B cell (primary cell): ENCODE results near the gene HSBP1. TPM values are rescaled to one million over a fixed set of nuclear protein-coding genes. Genes with fewer than 3 reads are reported as not detected.

Source experiments
- ATAC-seq: fragments of 200-7000 bp; cut with Tn5 transposase; one replicate; pipeline ENCODE4 v1.10.0; 2021; ENCODE audit warnings: low read depth, mild to moderate bottlenecking, moderate number of reproducible peaks, moderate library complexity
- CTCF ChIA-PET: fragments of 350-600 bp; sonication (Branson Sonifier 250); formaldehyde crosslinking; loops from one replicate; lab custom pipeline; 2021; ENCODE audit warnings: antibody characterized with exemption, inconsistent platforms; lab: Charles Lee
- POLR2A ChIA-PET: fragments of 350-600 bp; sonication (Branson Sonifier 250); formaldehyde crosslinking; loops from one replicate; lab custom pipeline; 2021; ENCODE audit warnings: antibody characterized with exemption; lab: Charles Lee
- DNase-seq: peaks from one replicate; pipeline ENCODE4 v3.0.0; 2013
- H2AFZ ChIP-seq: 2 replicates; pipeline ENCODE4 v1.6.1; 2012; ENCODE audit warnings: mild to moderate bottlenecking, low read depth, low read length; ENCODE audit not compliant: insufficient read depth, poor library complexity, severe bottlenecking
- H3K27ac ChIP-seq, 2 donors: 1 replicate in 1 of 2; 2 replicates in 1 of 2; pipeline ENCODE4 v1.5.1; 2012 to 2013; ENCODE audit warnings: low read length in 2 of 2, mild to moderate bottlenecking in 2 of 2, moderate library complexity in 1 of 2
- H3K27me3 ChIP-seq, 4 experiments: fragments of 200-600 bp in 1 of 4; sonication (generic) in 1 of 4; replicated peaks in 1 of 4; 1 replicate in 2 of 4; 2 replicates in 2 of 4; pipeline versions ENCODE4 v1.6.1 to v1.7.0; 2013 to 2016; ENCODE audit warnings: low read length in 3 of 4, mild to moderate bottlenecking in 2 of 4, mixed read lengths in 1 of 4, moderate library complexity in 1 of 4; ENCODE audit not compliant: insufficient read depth in 4 of 4, control insufficient read depth in 3 of 4; ENCODE audit errors: control extremely low read depth in 1 of 4
- H3K36me3 ChIP-seq, 2 experiments: replicated peaks in 1 of 2; 1 replicate in 1 of 2; 2 replicates in 1 of 2; pipeline versions ENCODE4 v1.6.1 to v1.7.1; 2013; ENCODE audit warnings: low read length in 1 of 2; ENCODE audit not compliant: insufficient read depth in 2 of 2, control insufficient read depth in 1 of 2; ENCODE audit errors: control extremely low read depth in 1 of 2, extremely low read depth in 1 of 2
- H3K4me1 ChIP-seq, 2 donors: fragments of 200-600 bp in 1 of 2; sonication (generic) in 1 of 2; 1 replicate in 1 of 2; 2 replicates in 1 of 2; pipeline versions ENCODE4 v1.5.1 to v1.6.1; 2013 to 2017; ENCODE audit warnings: low read length in 2 of 2; ENCODE audit not compliant: control insufficient read depth in 2 of 2, insufficient read depth in 2 of 2
- H3K4me2 ChIP-seq: replicated peaks from 2 replicates; pipeline ENCODE3; 2012; ENCODE audit warnings: mild to moderate bottlenecking, low read depth, low read length; ENCODE audit not compliant: poor library complexity, severe bottlenecking
- H3K4me3 ChIP-seq, 5 experiments: fragments of 200-600 bp in 1 of 5; sonication (generic) in 1 of 5; 1 replicate in 3 of 5; 2 replicates in 2 of 5; pipeline versions ENCODE4 v1.5.1 to v1.7.0; 2011 to 2016; ENCODE audit warnings: low read length in 4 of 5, mild to moderate bottlenecking in 4 of 5, low read depth in 2 of 5, control low read depth in 1 of 5, moderate library complexity in 1 of 5; ENCODE audit not compliant: insufficient read depth in 1 of 5; ENCODE audit errors: control extremely low read depth in 1 of 5, extremely low read depth in 1 of 5
- H3K79me2 ChIP-seq: fragments of 200-600 bp; sonication (generic); one replicate; pipeline ENCODE4 v1.6.0; 2016; ENCODE audit warnings: low read length; ENCODE audit not compliant: control insufficient read depth, insufficient read depth
- H3K9ac ChIP-seq: fragments of 200-600 bp; sonication (generic); 2 replicates; pipeline ENCODE4 v1.6.1; 2017; ENCODE audit warnings: mild to moderate bottlenecking, low read length, moderate library complexity
- H3K9me3 ChIP-seq, 3 donors: one replicate each; pipeline versions ENCODE4 v1.6.1 to v1.7.1; 2013; ENCODE audit warnings: low read length in 2 of 3; ENCODE audit not compliant: control insufficient read depth in 2 of 3, insufficient read depth in 1 of 3; ENCODE audit errors: control extremely low read depth in 1 of 3
- H4K20me1 ChIP-seq: 2 replicates; pipeline ENCODE4 v1.6.0; 2012; ENCODE audit warnings: mild to moderate bottlenecking, low read length; ENCODE audit not compliant: insufficient read depth, control insufficient read depth, poor library complexity, severe bottlenecking
- H3K27ac Mint-ChIP-seq: one replicate; pipeline ENCODE4 v1.8.0; 2021; ENCODE audit warnings: mixed read lengths
- H3K27me3 Mint-ChIP-seq: one replicate; pipeline ENCODE4 v1.8.0; 2021; ENCODE audit warnings: mixed read lengths
- H3K4me1 Mint-ChIP-seq: one replicate; pipeline ENCODE4 v1.8.0; 2021; ENCODE audit warnings: mixed read lengths
- H3K4me3 Mint-ChIP-seq: one replicate; pipeline ENCODE4 v1.8.0; 2021; ENCODE audit warnings: mixed read lengths
- H3K9me3 Mint-ChIP-seq: one replicate; pipeline ENCODE4 v1.8.0; 2022; ENCODE audit warnings: mixed read lengths; ENCODE audit not compliant: insufficient read depth
- CTCF ChIP-seq: fragments of 200-600 bp; IDR thresholded peaks from one replicate; pipeline ENCODE4 v1.8.0; 2022; ENCODE audit warnings: antibody characterized with exemption, mild to moderate bottlenecking
- EZH2 ChIP-seq: IDR thresholded peaks from 2 replicates; pipeline ENCODE4 v1.6.1; 2012; ENCODE audit warnings: borderline replicate concordance, low read depth, mild to moderate bottlenecking, moderate library complexity, low read length; ENCODE audit not compliant: insufficient read depth, poor library complexity, severe bottlenecking
- WGBS: methylation state at CpG from one replicate; pipeline ENCODE4 v1.1.5; 2013; ENCODE audit warnings: missing lambda C conversion rate; ENCODE audit not compliant: insufficient coverage; 5-methylcytosine and 5-hydroxymethylcytosine counted together
- intact Hi-C: fragments of 100-400 bp; cut with micrococcal nuclease; formaldehyde crosslinking; loops from one replicate; pipeline ENCODE4 v1.10.0; 2022
- polyA plus RNA-seq: library from polyadenylated mRNA; depleted of rRNA; stranded (reverse); fragments of >200 nt; gene quantifications from 2 replicates; pipeline ENCODE4 v1.2.3, GENCODE V29; 2012
- total RNA-seq, 2 donors: library from RNA; stranded (reverse); fragments of 120-200 nt in 1 of 2; gene quantifications; 1 replicate in 1 of 2; 2 replicates in 1 of 2; pipeline versions ENCODE4 v1.2.3 to v1.2.4, GENCODE V29; 2013 to 2022

HSBP1 gene
- total and polyA plus RNA-seq, 2 donors (not counting 1 experiment from before 2014, with no cell fraction given): 4.8 to 39.6 TPM

DNA sequence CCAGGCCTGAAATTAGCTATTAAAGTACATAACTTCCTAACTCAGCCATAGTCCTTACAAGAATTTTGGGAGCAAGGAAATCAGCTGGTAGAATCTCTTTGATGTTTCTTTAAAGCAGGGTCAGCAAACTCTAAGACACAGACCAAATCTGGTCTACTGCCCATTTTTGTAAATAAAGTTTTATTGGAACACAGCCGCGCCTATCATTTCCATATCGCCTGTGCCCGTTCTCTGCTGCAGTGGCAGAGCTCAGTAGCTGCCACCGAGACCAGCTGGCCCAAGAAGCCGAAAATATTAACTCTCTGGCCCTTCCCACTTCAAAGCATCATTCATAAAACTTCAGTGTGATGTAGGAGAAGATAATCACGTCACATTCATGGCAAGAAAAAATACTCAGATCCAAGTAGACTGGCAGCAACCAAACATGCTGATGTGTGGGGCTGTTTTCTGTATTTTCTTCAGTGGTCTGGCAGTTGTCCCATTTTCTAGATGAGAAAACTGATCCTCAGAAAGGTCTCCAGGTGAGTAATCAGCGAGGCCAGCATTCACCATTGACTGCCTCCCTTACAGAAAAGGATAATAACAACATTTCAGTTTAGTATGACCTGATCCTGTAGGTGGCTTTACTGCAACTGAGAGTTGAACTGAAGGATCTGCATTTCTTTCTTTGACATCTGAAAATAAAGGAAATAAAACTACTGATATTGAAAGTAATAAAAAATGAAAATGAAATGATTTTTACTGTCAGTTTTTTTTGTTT lies 18.0 kb upstream of the HSBP1 start:
- no peak overlapping the region for H3K27ac Mint-ChIP-seq
- no peaks in the 10 kb centered on the region for H3K79me2 ChIP-seq
- ChIA-PET POLR2A (no interaction called here), CTCF (no interaction called here)
- H3K4me2 ChIP-seq: no peak overlapping the region
- no peaks in the 10 kb centered on the region for H3K27me3 ChIP-seq
- TF ChIP-seq EZH2: no peak
- TF ChIP-seq CTCF: no peak
- peaks cover 0 to 9% (median 0%) of the 10 kb centered on the region in 3 donors for H3K9me3 ChIP-seq
- ATAC-seq: no peak
- no peak overlapping the region for H3K27ac ChIP-seq
- H2AFZ ChIP-seq: no peak overlapping the region
- peaks cover 6% of the 10 kb centered on the region for H3K27me3 Mint-ChIP-seq
- intact Hi-C loops: no loop called here
- no peaks in the 10 kb centered on the region for H3K36me3 ChIP-seq
- no peaks in the 10 kb centered on the region for H3K4me1 Mint-ChIP-seq
- no peak for DNase-seq
- no peak overlapping the region for H3K9ac ChIP-seq
- no peaks in the 10 kb centered on the region for H3K4me1 ChIP-seq
- H3K4me3 ChIP-seq: no peak overlapping the region
- no peaks in the 10 kb centered on the region for H4K20me1 ChIP-seq
- peaks cover 4% of the 10 kb centered on the region for H3K9me3 Mint-ChIP-seq
- H3K4me3 Mint-ChIP-seq: no peak overlapping the region
- WGBS: 100% methylated on average over 3 of the region's 8 CpGs

DNA sequence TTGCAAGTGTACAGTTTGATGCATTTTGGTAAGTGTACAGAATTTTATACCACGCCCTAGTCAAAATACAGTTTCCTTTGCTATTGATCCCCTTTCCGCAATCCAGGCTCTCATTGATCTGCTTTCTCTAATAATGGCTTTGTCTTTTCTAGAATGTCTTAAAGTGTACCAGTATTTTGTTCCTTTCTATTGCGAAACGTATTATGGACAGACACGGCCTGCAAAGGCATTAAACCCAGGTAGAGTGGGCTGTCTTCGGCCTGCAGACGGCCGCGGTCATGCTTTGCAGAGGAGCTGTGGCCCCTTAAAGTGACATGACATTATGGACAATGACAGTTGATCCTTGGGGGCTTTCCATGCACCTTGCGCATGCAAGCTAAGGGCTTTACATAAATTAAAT lies 15.9 kb upstream of the HSBP1 start:
- Histone ChIP-seq H2AFZ (no peak overlapping the region), H3K27me3 (no peaks in the 10 kb centered on the region), H3K36me3 (peaks cover 0 to 3% of the 10 kb centered on the region in 2 experiments), H3K4me2 (no peak overlapping the region), H3K4me3 (no peak overlapping the region), H3K4me1 (no peaks in the 10 kb centered on the region), H3K27ac (no peak overlapping the region), H3K9me3 (peaks cover 0 to 6% (median 0%) of the 10 kb centered on the region in 3 donors), H4K20me1 (no peaks in the 10 kb centered on the region), H3K79me2 (no peaks in the 10 kb centered on the region), H3K9ac (no peak overlapping the region)
- WGBS: 97% methylated on average over 7 of the region's 10 CpGs
- Mint-ChIP-seq H3K27ac (no peak overlapping the region), H3K9me3 (peaks cover 4% of the 10 kb centered on the region), H3K4me3 (no peak overlapping the region), H3K27me3 (peaks cover under 1% of the 10 kb centered on the region), H3K4me1 (no peaks in the 10 kb centered on the region)
- intact Hi-C loops: no loop called here
- POLR2A ChIA-PET: no interaction called here
- DNase-seq (no peak), ATAC-seq (no peak)
- CTCF ChIA-PET: no interaction called here
- TF ChIP-seq CTCF: no peak
- no peak for TF ChIP-seq EZH2
